Measurements from ENCODE around the gene KIF4A.
"Not testable (repeated sequence)": the region's sequence is repeated elsewhere in the genome, so short reads cannot be mapped to it uniquely, and the experiment has no call there.

KIF4A gene

GRCh38 chrX:70289793-70290770, at the start of gene KIF4A, which contains the start of gene PDZD11:
TSS of gene KIF4A (plus strand) at chrX:70290104. CDS start at chrX:70290459, 355 bp downstream.
TSS of gene PDZD11 (minus strand) at chrX:70289927. CDS start at chrX:70289341, 586 bp downstream.
- DNase-seq (ENCODE audit: low read depth) = peak; percentile 42

GRCh38 chrX:70240751-70241150, 49.2 kb upstream of the KIF4A start:
- DNase-seq (ENCODE audit: low read depth) = no peak

- no peak for DNase-seq (ENCODE audit: low read depth)
These were observed 48.4 kb upstream of the KIF4A start for GRCh38 chrX:70241501-70241900.

GRCh38 chrX:70243601-70244000, 46.3 kb upstream of the KIF4A start:
- not testable (repeated sequence) for DNase-seq (ENCODE audit: low read depth)

- no peak for DNase-seq (ENCODE audit: low read depth)
These were observed 45.0 kb upstream of the KIF4A start for GRCh38 chrX:70244881-70245280.

- DNase-seq (ENCODE audit: low read depth) = no peak
These were observed 42.7 kb upstream of the KIF4A start for GRCh38 chrX:70247252-70247651.

GRCh38 chrX:70252491-70252890, 37.4 kb upstream of the KIF4A start:
- no peak for DNase-seq (ENCODE audit: low read depth)

- no peak for DNase-seq (ENCODE audit: low read depth)
These were observed 36.4 kb upstream of the KIF4A start for GRCh38 chrX:70253377-70254062.

GRCh38 chrX:70254063-70254400, 35.9 kb upstream of the KIF4A start:
- DNase-seq (ENCODE audit: low read depth) = no peak

GRCh38 chrX:70254909-70255308, 35.0 kb upstream of the KIF4A start:
- no peak for DNase-seq (ENCODE audit: low read depth)

- DNase-seq (ENCODE audit: low read depth) = no peak
These were observed 34.5 kb upstream of the KIF4A start for GRCh38 chrX:70255452-70255851.

- no peak for DNase-seq (ENCODE audit: low read depth)
These were observed 32.2 kb upstream of the KIF4A start for GRCh38 chrX:70257423-70258288.

- no peak for DNase-seq (ENCODE audit: low read depth)
These were observed 29.8 kb upstream of the KIF4A start, which contains the start of gene P2RY4 for GRCh38 chrX:70260104-70260503. TSS of gene P2RY4 (minus strand) at chrX:70260204. CDS start at chrX:70259624, 580 bp downstream.

- no peak for DNase-seq (ENCODE audit: low read depth)
These were observed 26.8 kb upstream of the KIF4A start for GRCh38 chrX:70262952-70263567.

- no peak for DNase-seq (ENCODE audit: low read depth)
These were observed 25.1 kb upstream of the KIF4A start for GRCh38 chrX:70264784-70265183.

GRCh38 chrX:70268034-70268433, 21.9 kb upstream of the KIF4A start, which contains the start of gene ARR3:
TSS of gene ARR3 (plus strand) at chrX:70268334. CDS start at chrX:70269386, 1,052 bp downstream.
- no peak for DNase-seq (ENCODE audit: low read depth)

GRCh38 chrX:70274029-70274428, 15.9 kb upstream of the KIF4A start:
- DNase-seq (ENCODE audit: low read depth) = not testable (repeated sequence)

GRCh38 chrX:70279081-70279480, 10.8 kb upstream of the KIF4A start:
- DNase-seq (ENCODE audit: low read depth) = no peak

GRCh38 chrX:70280573-70280972, 9.3 kb upstream of the KIF4A start:
- no peak for DNase-seq (ENCODE audit: low read depth)

GRCh38 chrX:70281951-70282350, 8.0 kb upstream of the KIF4A start, which contains the start of gene RAB41:
TSS of gene RAB41 (plus strand) at chrX:70282172. CDS start at chrX:70282218, 46 bp downstream.
- no peak for DNase-seq (ENCODE audit: low read depth)

- no peak for DNase-seq (ENCODE audit: low read depth)
These were observed 624 bp upstream of the KIF4A start for GRCh38 chrX:70289168-70289792.

Measured in HS-5 (cell line).